ENCODE measurements around the gene DAB2IP. TPM values are rescaled to one million over a fixed set of nuclear protein-coding genes. Genes with fewer than 3 reads are reported as not detected.

The DAB2IP gene
- total and polyA plus RNA-seq, 4 donors: 2.3 to 13.1 (median 5.4) TPM

- DNase-seq (ENCODE audit: low spot score): no peak
- Histone ChIP-seq H3K4me3 (ENCODE audit: low read depth in 1 of 3, low read length in 3 of 3) (no peak overlapping the region), H3K36me3 (ENCODE audit: control insufficient read depth in 4 of 4, insufficient read depth in 3 of 4, low read depth in 1 of 4, low read length in 3 of 4) (no peaks in the 10 kb centered on the region), H3K27ac (ENCODE audit: low read depth in 1 of 2, low read length in 2 of 2) (no peak overlapping the region), H3K27me3 (ENCODE audit: control insufficient read depth in 4 of 4, insufficient read depth in 4 of 4, low read length in 3 of 4) (no peaks in the 10 kb centered on the region), H3K4me1 (ENCODE audit: control insufficient read depth in 4 of 4, insufficient read depth in 4 of 4, low read length in 3 of 4) (peaks cover 5 to 14% (median 9%) of the 10 kb centered on the region in 4 donors), H3K9ac (ENCODE audit: low read depth in 1 of 2, low read length in 2 of 2) (no peak overlapping the region), H3K9me3 (ENCODE audit: control insufficient read depth in 4 of 4, low read length in 3 of 4) (no peaks in the 10 kb centered on the region)
- no peak for TF ChIP-seq JUND (IDR thresholded peaks at IDR 0.05)
- no peak for TF ChIP-seq RXRA (IDR thresholded peaks at IDR 0.05)
- no peak for TF ChIP-seq YY1 (IDR thresholded peaks at IDR 0.05)
- TF ChIP-seq NR2F2 (IDR thresholded peaks at IDR 0.05): no peak
- TF ChIP-seq SP1 (IDR thresholded peaks at IDR 0.05): no peak
- no peak for TF ChIP-seq MAX (IDR thresholded peaks at IDR 0.05)
- TF ChIP-seq REST (IDR thresholded peaks at IDR 0.05): no peak
- no peak for TF ChIP-seq EGR1 (IDR thresholded peaks at IDR 0.05; ENCODE audit: low read depth in 2 of 2)
- TF ChIP-seq RAD21 (IDR thresholded peaks at IDR 0.05): no peak
- TF ChIP-seq TAF1 (conservative IDR thresholded peaks at IDR 0.05): no peak
- TF ChIP-seq GABPA (IDR thresholded peaks at IDR 0.05 in 1 of 2, conservative IDR thresholded peaks at IDR 0.05 in 1 of 2): no peak
- TF ChIP-seq HNF4A (conservative IDR thresholded peaks at IDR 0.05): no peak
- TF ChIP-seq ATF3 (IDR thresholded peaks at IDR 0.05): no peak
- 93% methylated on average over 12 of the region's 12 CpGs for WGBS
Observed at GRCh38 chr9:121812159-121812735, 160.8 kb downstream of the DAB2IP start.

GRCh38 chr9:121813519-121814210, 162.2 kb downstream of the DAB2IP start:
- Histone ChIP-seq H3K27ac (ENCODE audit: low read depth in 1 of 2, low read length in 2 of 2) (no peak overlapping the region), H3K9ac (ENCODE audit: low read depth in 1 of 2, low read length in 2 of 2) (no peak overlapping the region), H3K4me1 (ENCODE audit: control insufficient read depth in 4 of 4, insufficient read depth in 4 of 4, low read length in 3 of 4) (peaks cover 5 to 14% (median 9%) of the 10 kb centered on the region in 4 donors), H3K27me3 (ENCODE audit: control insufficient read depth in 4 of 4, insufficient read depth in 4 of 4, low read length in 3 of 4) (no peaks in the 10 kb centered on the region), H3K4me3 (ENCODE audit: low read depth in 1 of 3, low read length in 3 of 3) (no peak overlapping the region), H3K9me3 (ENCODE audit: control insufficient read depth in 4 of 4, low read length in 3 of 4) (no peaks in the 10 kb centered on the region), H3K36me3 (ENCODE audit: control insufficient read depth in 4 of 4, insufficient read depth in 3 of 4, low read depth in 1 of 4, low read length in 3 of 4) (no peaks in the 10 kb centered on the region)
- TF ChIP-seq HNF4G (IDR thresholded peaks at IDR 0.05): no peak
- 93% methylated on average over 13 of the region's 13 CpGs for WGBS
- no peak for DNase-seq (ENCODE audit: low spot score)

- Histone ChIP-seq H3K9me3 (ENCODE audit: control insufficient read depth in 4 of 4, low read length in 3 of 4) (no peaks in the 10 kb centered on the region), H3K36me3 (ENCODE audit: control insufficient read depth in 4 of 4, insufficient read depth in 3 of 4, low read depth in 1 of 4, low read length in 3 of 4) (no peaks in the 10 kb centered on the region), H3K27ac (ENCODE audit: low read depth in 1 of 2, low read length in 2 of 2) (no peak overlapping the region), H3K4me1 (ENCODE audit: control insufficient read depth in 4 of 4, insufficient read depth in 4 of 4, low read length in 3 of 4) (peaks cover 5 to 14% (median 9%) of the 10 kb centered on the region in 4 donors), H3K4me3 (ENCODE audit: low read depth in 1 of 3, low read length in 3 of 3) (no peak overlapping the region), H3K9ac (ENCODE audit: low read depth in 1 of 2, low read length in 2 of 2) (no peak overlapping the region), H3K27me3 (ENCODE audit: control insufficient read depth in 4 of 4, insufficient read depth in 4 of 4, low read length in 3 of 4) (no peaks in the 10 kb centered on the region)
- DNase-seq (ENCODE audit: low spot score): peak; percentile 27
- TF ChIP-seq SP1 (IDR thresholded peaks at IDR 0.05) (no peak), JUND (IDR thresholded peaks at IDR 0.05) (no peak), GABPA (IDR thresholded peaks at IDR 0.05 in 1 of 2, conservative IDR thresholded peaks at IDR 0.05 in 1 of 2) (no peak), MAX (IDR thresholded peaks at IDR 0.05) (no peak), NR2F2 (IDR thresholded peaks at IDR 0.05) (no peak), EGR1 (IDR thresholded peaks at IDR 0.05; ENCODE audit: low read depth in 2 of 2) (no peak), HNF4A (conservative IDR thresholded peaks at IDR 0.05) (no peak), RXRA (IDR thresholded peaks at IDR 0.05) (no peak), REST (IDR thresholded peaks at IDR 0.05) (no peak), HNF4G (IDR thresholded peaks at IDR 0.05) (no peak), YY1 (IDR thresholded peaks at IDR 0.05) (no peak)
- WGBS: 90% methylated on average over 11 of the region's 11 CpGs
Observed at GRCh38 chr9:121814594-121814993, 163.2 kb downstream of the DAB2IP start.

Measured in liver (tissue), 9 donors.